ENCODE measurements around the gene CDK19.

The CDK19 gene

DNA sequence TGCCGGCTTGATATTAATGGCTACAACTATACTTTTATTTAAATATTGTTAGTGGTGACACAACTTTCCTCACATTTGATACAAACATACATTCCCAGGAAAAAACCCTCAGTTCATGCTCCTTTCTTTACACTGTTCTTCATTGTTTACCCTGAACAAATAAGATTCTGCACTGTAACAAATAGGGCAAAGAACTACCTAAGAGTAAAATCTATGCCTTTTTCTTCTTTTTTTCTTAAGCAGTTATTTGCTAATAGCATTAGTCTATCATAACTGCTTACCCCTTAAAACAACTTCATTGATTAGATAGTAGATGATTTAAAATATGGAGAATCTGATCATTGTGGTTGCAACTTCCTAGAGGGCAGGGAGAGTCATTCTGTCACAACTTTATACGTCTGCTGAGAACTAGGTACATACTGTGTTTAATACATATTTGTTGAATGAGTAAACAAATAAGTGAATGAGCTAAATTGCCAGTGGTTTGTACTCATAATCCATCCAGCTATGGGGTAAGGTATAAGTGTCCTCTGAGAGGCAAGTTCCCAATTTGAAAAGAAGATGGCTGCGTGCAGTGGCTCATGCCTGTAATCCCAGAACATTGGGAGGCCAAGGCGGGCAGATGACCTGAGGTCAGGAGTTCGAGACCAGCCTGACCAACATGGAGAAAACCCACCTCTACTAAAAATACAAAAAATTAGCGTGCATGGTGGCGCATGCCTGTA is 161.0 kb downstream of the CDK19 start:
- no peak for DNase-seq

DNA sequence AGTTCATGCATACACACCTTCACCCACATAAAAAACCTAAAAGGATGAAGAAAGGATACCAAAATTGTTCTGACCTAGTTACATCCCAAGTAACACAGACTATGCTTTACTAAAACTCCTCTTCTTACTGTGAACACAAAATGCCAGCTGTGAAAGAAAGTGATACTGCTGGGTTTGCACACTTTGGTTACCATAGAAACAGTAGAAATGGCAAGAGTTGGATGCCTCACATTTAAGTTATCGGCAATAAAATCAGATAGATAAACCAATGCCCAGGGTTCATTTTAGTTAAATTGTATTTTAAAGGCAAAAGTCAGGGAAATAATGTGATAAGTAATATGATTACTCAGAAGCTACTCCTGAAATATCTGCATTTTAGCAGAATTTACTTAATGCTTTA is 161.9 kb downstream of the CDK19 start:
- DNase-seq: no peak

DNA sequence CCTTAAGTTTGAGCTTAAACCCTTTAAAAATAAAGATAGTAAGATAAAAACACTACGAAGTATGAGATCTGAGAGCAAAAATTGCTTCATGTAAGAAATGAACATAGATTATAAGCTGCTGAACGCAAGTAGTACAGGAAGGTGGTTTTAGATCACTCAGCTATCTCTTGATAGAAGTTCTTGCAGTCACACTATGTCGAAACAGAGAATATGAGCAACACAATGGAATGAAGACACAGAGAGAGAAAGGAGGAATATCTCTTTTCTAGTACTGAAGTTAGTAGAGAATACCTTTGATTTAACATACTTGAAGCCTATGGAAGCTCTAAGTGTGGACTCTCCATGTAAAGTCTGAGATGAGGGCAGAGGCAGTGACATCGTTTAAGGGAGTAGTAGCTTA is 162.7 kb downstream of the CDK19 start:
- no peak for DNase-seq

DNA sequence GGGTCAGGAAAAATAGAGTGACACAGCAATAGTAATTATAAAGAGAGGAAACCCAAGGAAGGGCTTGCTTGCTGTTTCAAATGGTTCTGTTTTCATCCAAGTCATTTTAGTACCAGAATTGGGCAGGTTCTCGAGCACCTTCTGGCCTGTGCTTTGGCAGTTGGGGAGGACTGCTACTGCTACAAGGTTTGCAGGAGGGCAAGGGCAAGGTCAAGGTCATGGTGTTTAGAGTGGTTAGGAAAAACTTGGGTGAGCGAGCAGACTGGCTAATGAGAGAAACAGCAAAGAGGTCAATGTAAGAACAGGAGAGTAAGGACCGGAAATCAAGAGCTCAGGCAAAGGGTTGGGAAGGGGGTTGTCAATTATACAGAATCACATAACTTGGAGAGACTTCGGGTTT is 164.5 kb downstream of the CDK19 start:
- no peak for DNase-seq

DNA sequence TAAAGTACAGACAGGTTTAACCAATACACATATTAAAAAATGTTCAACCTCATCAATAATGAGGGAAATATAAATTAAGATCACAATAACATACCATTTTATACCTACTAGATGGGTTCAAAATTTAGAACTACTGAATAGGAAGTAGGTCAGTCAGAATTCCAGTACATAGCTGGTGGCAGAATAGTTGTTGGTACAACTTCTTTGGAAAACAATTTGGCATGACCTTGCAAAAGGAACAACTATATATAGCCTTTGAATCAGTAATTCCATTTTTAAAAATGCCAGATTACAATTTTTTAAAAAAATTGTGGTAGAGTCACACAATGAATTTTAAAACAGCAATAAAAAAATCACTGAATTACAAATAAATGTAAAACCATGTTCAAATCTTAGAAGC is 165.6 kb downstream of the CDK19 start:
- no peak for DNase-seq

DNA sequence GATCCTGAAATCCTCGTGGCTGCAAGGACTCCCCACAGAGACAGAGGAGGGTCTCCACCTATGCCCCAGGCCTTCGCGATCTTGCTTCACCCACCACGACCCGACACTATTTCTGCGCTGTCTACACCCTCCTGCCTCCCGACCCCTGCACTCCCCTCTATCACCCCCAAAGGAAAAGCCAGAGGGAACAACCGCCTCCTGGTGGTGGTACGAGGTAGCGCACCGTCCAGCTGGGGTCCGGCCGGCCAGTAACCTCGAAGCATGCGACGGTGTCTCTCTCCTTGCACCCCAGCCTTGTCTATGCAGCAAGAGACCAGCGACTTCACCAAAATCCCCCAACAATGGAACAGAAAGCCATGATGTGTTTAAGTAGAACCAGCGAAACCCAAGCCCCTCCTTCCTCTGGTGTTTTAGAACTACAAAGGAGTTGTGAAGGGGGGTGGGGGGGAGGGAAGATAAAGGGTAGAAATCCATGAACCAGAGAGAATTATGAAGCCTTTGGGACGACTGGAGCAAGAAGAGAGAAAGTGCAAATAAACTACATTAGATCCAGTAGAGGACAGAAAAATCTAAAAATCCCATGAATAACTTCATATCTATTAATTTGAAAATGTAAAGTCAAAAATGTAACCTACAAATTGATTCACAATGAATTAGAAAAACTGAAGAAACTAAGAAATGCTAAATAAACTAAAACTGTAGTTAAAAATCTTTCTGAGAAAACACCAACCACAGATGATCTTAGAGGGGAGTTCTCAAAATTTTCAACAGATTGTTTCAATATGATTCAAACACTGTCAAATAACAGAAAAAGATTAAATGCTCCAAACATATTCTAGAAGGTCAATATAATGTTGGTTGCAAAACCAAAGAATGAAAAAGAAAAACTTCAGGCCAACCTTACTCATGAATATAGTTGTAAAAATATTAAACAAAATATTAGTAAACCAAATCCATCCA is 168.0 kb downstream of the CDK19 start:
- no peak for DNase-seq

DNA sequence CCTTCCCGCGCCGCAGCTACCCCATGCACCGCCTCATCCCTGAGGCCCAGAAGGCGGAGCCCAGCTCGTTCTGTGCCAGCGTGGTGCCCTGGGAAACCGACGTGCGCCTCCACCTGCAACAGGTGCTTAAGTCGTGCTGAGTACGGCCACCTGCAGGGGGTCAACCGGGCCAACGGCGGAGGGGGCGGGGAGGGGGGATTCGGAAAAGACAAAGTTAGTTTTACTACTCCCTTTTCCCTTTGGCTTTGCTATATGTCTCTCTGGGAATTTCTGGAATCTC is 168.9 kb downstream of the CDK19 start:
- no peak for DNase-seq

DNA sequence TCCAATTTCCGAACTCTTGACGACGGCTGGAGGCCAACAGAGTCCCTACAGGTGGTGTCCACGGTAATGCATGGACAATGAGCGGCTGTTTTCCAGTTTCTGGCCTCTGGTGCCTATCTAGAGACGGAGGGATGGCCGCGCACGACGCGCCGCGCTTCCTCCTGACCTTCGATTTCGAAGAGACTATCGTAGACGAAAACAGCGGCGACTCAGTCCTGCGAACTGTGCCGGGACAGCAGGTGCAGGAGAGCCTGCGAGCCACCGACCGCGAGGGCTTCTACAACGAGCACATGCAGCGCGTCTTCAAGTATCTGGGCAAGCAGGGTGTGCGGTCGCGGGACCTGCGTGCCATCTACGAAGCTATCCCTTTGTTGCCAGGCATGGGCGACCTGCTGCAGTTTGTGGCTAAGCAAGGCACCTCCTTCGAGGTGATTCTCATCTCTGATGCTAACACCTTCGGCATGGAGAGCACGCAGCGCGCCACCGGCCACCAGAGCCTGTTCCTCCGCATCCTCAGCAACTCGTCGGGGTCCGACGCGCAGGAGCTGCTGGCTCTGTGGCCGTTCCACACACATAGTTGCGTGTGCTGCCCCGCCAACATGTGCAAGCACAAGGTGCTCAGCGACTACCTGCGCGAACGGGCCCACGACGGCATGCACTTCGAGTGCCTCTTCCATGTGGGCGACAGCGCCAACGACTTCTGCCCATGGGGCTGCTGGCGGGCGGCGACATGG is 169.4 kb downstream of the CDK19 start:
- no peak for DNase-seq

DNA sequence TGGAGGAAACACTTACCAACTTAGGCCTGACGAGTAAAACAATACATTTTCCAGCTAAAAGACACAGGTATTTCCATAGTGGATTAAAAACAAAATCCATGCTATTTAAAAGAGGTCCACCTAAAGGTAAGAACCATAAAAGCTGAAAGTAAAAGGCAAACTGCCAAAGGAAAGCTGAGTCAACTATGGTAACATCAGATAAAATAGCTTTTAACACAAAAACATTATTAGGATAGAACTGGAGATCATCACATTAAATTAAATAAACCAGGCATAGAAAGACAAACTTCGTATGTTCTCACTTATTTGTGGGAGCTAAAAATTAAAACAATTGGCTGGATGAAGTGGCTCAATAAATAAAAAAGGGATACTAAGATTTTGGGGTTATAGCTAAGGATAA is 172.1 kb downstream of the CDK19 start:
- no peak for DNase-seq

DNA sequence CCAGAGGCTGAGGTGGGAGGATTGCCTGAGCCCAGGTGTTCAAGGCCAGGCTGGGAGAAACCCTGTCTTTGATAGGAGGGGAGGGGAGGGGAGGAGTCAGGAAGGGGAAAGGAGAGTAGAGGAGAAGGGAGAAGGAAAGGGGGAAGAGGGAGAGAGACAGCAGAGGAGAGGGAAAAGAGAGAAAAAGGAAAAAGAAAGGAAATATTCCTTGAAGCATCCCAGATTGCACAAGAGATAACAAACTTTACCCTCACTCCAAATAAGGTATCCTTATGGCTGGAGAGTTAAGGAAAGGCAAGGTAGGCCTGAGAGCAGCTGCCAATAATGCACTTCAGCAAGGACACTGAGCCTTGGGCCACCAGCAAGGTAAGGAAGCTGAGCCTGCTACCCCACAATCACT is 172.6 kb downstream of the CDK19 start:
- DNase-seq: no peak

DNA sequence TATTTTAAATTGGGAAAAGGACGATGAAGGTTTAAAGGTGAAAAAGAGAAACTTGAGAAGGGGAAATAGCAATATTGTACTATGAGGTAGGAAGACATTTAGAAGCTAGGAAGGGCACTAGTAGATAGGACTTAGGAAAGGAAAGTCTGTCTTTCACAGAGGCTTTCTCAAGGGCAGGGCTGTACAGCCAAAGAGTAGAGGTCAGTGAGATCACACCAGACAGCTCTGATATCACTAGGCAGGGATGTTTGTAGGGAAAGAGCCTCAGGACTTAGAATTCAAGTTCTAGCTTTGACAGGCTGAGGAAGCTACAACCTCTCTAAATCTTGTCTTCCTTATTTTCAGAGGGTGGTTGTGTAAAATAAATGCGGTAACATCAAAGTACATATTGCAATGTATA is 178.5 kb downstream of the CDK19 start:
- DNase-seq: no peak

DNA sequence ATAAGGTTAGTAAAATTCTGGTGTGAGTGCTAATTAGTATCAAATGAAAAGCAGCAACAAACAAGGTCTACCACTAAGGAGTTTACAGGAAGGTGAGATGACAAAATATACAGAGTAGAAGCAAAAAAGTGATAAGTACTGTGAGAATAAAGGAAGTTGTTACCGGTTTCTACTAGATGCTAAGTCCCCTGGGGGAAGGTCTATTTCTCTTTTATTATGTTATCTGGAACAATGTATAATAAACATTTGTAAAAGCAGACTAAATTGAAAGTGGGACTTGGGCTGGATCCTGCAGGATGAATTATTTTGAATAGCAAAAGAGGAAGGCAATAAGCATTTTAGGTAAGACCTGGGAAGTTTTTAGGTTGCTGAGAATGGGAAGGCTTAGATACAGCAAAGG is 180.2 kb downstream of the CDK19 start:
- DNase-seq: no peak

DNA sequence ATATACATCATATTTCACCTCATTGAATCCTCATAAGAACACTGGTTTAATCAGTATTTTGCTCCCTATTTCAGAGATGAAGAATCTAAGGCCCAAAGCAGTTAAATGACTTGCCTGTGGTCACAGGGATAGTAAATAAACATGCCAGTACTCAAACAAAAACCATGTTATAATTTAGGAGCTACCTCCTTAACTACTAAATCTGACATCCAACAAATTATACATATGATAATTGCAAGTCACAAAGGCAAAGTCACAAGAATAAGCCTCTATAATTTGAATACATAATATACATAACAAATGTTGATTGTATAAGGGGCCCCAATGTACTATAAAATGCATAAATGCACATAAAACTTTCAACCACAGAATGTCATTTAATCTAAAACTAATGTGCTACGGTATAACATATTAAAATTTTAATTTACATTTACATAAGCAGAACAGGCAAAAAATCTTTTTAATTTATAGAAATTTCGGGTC is 181.5 kb downstream of the CDK19 start:
- no peak for DNase-seq

DNA sequence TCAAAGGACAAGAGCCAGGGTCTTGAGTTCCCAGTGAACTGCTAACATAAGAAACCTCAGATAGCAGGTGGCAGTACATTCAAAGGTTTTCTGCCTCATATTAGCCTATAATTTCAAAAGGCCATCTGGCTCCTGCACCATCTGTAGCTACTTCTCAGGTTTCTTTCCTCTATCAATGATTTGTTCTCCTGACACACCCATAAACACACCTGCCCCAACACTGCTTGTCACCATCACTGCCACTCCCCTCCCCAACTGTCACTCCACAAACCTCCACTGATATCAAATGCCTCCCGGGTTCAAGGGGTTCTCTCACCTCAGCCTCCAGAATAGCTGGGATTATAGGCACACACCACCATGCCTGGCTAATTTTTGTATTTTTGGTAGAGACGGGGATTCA is 186.1 kb downstream of the CDK19 start:
- no peak for DNase-seq

DNA sequence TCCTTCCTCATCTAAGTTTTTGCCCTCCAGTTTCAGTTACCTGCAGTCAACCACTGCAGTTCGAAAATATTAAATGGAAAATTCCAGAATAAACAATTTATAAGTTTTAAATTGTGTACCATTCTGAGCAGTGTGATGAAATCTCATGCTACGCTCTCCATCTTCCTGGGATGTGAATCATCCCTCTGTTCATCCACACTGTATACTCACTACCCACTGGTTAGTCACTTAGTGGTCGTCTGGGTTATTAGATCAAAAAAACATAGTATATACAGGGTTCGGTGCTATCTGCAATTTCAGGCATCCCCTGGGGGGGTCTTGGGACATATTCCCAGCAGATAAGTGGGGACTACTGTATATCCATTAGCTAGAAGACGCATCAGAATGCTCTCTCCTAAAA is 186.9 kb downstream of the CDK19 start:
- DNase-seq: no peak

DNA sequence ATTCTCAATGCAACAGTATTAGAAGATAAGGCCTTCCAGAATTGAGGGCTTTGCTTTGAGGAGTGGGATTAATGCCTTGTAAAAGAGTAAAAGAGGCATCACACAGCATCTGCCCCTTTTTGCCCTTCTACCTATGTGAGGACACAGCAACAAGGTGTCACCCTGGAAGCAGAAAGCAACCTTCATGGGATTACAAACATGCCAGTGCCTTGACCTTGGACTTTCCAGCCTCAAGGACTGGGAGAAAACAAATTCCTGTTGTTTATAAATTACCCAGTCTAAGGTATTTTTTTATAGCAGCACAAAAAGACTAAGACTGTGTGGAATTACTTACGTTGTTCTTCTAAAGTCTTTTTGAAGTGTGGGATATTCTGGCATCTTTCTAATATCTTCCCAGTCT is 188.8 kb downstream of the CDK19 start:
- no peak for DNase-seq

DNA sequence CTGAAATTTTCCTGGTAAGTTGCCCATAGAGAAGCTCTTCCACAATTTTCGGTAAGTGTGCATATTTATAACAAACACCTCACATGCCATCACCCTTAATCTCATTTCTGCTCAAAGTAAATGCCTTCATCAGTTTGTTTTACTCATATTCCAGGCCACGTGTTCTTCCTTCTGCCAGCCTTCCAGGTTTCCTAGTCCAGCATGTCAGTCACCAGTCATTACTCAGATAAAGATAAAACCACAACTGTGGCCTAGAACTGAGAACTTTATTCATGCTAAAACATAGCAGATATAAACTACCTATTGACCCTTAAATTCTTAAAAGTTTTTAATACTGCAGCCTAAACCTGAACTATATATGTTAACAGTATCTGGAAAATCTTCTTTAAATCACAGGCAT is 189.4 kb downstream of the CDK19 start:
- DNase-seq: no peak

DNA sequence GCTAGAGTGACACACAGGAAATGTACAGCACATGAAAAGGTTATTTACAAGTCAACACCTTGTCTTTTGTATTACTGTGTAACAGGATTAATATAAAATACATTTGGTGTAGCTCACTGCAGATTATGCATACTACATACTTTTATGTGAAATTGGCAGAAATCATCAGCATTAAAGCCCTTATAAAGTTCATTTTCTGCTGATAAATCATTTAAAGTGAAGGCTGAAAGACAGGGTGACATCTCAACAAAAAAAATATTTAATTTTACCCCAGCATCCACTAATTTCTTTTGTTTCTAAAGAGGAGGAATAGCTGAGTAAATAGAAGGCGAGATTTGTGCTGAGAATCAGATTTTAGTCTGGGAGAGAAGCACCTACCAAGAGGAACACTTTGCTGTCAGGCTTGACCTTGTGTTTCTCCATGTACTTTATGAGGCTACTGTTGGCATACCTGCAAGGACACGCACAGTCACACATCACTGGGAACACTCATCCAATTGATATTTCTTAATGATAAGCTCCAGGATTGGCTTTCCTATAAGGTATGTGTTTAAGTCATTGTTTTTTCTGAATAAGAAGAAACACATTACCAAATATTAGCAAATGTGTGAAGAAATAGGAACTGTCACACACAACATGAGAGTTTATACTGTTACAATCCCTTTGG is 192.2 kb downstream of the CDK19 start:
- DNase-seq: no peak

DNA sequence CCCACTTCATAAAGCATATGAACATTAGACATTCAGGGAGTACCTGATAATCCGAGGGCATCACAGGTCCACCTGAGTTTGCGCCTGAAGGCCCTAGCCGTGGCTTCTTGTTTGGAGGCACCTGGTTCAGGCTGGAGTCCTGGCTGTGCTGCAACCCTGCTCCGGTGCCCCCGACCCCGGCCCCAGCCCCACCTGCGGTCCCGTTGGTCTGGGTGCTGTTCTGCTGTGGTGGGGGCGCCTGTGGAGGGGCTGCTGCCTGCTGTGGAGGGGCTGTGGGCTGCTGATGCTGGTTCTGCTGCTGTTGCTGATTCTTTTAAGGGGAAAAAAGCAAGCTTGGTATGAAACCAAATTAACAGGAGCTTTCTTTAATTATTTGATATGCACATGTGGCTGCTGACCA is 194.2 kb downstream of the CDK19 start:
- DNase-seq: no peak

DNA sequence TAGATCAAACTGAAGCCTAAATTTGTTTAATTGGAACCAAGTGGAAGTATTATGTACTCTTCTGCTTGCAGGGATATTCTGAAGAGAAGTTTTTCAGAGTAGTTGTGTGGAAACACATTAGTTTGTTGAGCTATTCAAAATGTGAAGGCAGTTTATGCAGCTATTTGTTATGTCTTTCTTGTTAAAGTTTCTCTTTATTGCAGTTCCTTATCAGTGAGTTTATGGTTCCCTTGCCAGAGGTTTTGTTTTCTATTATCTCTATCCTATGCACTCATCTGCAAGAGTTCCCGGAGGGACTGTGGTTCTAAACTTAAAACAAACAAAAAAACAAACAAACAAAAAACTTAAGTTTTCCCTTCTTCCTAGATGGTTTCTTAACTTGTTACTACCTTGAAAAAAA is 195.2 kb downstream of the CDK19 start:
- DNase-seq: no peak

DNA sequence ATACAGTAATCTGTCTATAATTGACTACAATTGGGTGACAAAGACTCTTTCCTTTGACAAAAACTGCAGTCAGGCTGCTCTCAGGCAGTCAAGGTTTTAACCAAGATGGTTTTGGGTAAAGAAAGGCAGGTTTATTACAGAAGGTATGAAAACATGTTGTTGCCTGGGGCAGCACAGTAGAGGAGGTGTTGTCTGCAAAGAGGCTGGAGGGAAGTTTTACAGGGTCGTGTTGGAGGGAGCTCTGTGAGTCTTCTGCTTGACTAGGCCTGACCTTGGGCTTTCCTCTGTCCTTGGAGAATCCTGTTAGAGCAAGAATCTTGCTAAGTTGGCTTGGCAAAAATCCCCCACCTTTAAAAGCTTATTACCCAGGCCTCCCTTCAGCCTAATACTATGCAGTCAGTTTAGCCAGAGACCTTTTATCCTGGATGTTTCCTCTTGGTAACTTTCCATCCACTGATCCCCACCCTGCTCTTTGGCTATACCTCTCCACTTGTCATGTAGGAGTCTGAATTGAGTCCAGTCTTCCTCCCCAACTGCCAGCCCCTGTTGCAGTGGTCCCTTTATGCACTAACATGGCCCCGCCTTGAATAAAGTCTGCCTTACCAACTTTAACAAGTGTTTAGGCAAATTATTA is 195.9 kb downstream of the CDK19 start:
- no peak for DNase-seq

DNA sequence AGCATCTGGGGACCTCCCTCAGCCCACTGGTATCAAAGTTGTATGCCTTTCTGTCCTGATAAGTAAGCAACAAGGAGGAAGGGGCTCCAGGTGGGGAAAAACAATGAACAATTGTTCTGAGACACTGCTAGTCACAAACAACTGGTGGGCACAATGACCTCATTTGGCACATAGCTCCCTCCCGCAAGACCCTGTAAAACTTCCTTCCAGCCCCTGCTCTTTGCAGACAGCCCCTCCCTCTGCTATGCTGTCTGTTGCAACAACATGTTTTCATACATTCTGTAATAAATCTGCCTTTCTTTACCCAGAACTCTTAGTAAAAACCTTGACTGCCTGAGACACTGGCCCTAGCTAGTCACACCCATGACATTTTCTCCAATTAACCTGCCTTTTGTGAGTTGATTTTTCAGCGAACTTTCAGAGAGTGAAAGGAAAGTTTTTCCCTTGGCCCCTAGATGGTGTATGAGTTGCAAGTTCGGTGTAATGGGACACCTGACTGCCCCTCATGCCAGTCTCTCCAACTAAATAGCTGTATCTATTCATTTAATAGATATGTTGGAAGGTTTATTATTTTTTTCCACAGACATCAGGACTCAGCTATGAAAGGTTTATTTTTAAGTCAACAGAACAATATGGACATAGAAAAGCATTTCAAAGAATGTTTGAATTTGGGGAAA is 196.5 kb downstream of the CDK19 start:
- no peak for DNase-seq
